Transverse colon (tissue), 3 donors: ENCODE data around the gene SYPL1.

Source experiments
- CTCF ChIP-seq, 5 experiments: fragments of 200-600 bp in 3 of 5; fragments of 450-650 bp in 2 of 5; sonication (generic) in 3 of 5; IDR thresholded peaks; 1 replicate in 2 of 5; 2 replicates in 3 of 5; pipeline ENCODE4 v1.5.1; 2016 to 2017; ENCODE audit warnings: antibody characterized with exemption in 5 of 5, inconsistent platforms in 3 of 5, mild to moderate bottlenecking in 2 of 5, moderate library complexity in 1 of 5
- POLR2A ChIP-seq: fragments of 450-650 bp; IDR thresholded peaks from one replicate; pipeline ENCODE4 v1.6.1; 2016; ENCODE audit warnings: antibody characterized with exemption, mild to moderate bottlenecking, moderate library complexity

- TF ChIP-seq CTCF (IDR thresholded peaks at IDR 0.05) (no peak), POLR2A (no peak)
These were observed 48.4 kb downstream of the SYPL1 start for GRCh38 chr7:106063692-106064091.
